Measurements from ENCODE around the gene COX8A. TPM values are rescaled to one million over a fixed set of nuclear protein-coding genes. Genes with fewer than 3 reads are reported as not detected.
A peak's percentile ranks its signal among the peaks of the same experiment; 100 is the strongest.

Gene COX8A
- total and polyA plus RNA-seq, 9 of the 15 experiments (the other 6 are each of a cell fraction or from before 2014, with no cell fraction given) = 274 to 1,206 (median 526) TPM

DNA sequence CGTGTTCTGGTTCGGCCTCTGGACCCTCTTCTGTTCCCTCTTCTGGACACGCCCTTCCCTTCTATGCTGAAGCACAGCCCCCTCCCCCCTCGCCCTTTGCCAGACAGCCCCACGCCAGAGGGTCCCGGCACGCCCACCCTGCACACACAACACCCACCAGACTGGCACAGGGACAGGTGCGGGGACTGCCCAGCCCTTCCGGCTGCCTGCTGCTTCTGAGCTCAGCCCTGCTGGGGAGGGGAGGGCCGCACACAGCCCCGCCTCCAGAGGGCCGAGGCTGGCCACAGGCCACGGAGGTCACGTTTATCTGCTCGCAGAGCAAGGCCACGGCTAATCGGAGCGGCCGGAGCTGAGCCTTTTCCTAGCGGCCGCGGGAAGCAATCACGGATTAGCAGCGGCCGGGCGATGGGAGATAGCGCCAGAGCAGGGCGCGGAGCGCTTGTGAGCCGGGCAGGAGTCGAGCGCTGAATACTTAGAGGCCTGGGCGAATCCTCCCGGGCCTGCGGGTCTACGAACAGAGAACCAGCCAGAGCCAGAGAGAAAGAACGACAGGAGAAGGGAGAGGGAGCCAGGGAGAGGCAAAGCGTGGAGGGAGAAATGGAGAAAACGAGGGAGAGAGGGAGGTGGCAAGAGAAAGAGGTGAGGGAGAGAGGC, 33.3 kb downstream of the COX8A start (continued):
- TF ChIP-seq ZFP30 (CRISPR knock-in tag; IDR thresholded peaks at IDR 0.05; ENCODE audit: borderline replicate concordance) = no peak
- TF ChIP-seq DMBX1 (CRISPR knock-in tag; IDR thresholded peaks at IDR 0.05; ENCODE audit: borderline replicate concordance) = peak; percentile 85
- TF ChIP-seq, protein P1, sequence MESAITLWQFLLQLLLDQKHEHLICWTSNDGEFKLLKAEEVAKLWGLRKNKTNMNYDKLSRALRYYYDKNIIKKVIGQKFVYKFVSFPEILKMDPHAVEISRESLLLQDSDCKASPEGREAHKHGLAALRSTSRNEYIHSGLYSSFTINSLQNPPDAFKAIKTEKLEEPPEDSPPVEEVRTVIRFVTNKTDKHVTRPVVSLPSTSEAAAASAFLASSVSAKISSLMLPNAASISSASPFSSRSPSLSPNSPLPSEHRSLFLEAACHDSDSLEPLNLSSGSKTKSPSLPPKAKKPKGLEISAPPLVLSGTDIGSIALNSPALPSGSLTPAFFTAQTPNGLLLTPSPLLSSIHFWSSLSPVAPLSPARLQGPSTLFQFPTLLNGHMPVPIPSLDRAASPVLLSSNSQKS (CRISPR knock-in tag; IDR thresholded peaks at IDR 0.05) = no peak
- TF ChIP-seq, protein P2, sequence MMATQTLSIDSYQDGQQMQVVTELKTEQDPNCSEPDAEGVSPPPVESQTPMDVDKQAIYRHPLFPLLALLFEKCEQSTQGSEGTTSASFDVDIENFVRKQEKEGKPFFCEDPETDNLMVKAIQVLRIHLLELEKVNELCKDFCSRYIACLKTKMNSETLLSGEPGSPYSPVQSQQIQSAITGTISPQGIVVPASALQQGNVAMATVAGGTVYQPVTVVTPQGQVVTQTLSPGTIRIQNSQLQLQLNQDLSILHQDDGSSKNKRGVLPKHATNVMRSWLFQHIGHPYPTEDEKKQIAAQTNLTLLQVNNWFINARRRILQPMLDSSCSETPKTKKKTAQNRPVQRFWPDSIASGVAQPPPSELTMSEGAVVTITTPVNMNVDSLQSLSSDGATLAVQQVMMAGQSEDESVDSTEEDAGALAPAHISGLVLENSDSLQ (IDR thresholded peaks at IDR 0.05) = peak; percentile 4; the same call in 1 of the 2 replicates
- TF ChIP-seq ZFPM2 (CRISPR knock-in tag; IDR thresholded peaks at IDR 0.05) = no peak
- no peak for TF ChIP-seq PTTG1 (tag; IDR thresholded peaks at IDR 0.05; ENCODE audit: low read depth)
- 0 out of 2 replicates have a peak, but pooled peaks have one; percentile 7 for TF ChIP-seq NR2F6 (CRISPR knock-in tag; IDR thresholded peaks at IDR 0.05)
- no peak for TF ChIP-seq CBX2 (IDR thresholded peaks at IDR 0.05; ENCODE audit: insufficient read depth, low read length, poor library complexity, severe bottlenecking)
- TF ChIP-seq RBM14 (IDR thresholded peaks at IDR 0.05; ENCODE audit: borderline replicate concordance, insufficient read depth, low read depth, low read length) = no peak
- TF ChIP-seq EZH2 (IDR thresholded peaks at IDR 0.05; ENCODE audit: borderline replicate concordance, low read depth, low read length) = no peak
- no peak; the same call in 1 of the 2 replicates for TF ChIP-seq DNMT1 (IDR thresholded peaks at IDR 0.05)
- peak; percentile 78 for TF ChIP-seq HNRNPL (IDR thresholded peaks at IDR 0.05; ENCODE audit: low read depth, low read length)
- TF ChIP-seq, protein P3, sequence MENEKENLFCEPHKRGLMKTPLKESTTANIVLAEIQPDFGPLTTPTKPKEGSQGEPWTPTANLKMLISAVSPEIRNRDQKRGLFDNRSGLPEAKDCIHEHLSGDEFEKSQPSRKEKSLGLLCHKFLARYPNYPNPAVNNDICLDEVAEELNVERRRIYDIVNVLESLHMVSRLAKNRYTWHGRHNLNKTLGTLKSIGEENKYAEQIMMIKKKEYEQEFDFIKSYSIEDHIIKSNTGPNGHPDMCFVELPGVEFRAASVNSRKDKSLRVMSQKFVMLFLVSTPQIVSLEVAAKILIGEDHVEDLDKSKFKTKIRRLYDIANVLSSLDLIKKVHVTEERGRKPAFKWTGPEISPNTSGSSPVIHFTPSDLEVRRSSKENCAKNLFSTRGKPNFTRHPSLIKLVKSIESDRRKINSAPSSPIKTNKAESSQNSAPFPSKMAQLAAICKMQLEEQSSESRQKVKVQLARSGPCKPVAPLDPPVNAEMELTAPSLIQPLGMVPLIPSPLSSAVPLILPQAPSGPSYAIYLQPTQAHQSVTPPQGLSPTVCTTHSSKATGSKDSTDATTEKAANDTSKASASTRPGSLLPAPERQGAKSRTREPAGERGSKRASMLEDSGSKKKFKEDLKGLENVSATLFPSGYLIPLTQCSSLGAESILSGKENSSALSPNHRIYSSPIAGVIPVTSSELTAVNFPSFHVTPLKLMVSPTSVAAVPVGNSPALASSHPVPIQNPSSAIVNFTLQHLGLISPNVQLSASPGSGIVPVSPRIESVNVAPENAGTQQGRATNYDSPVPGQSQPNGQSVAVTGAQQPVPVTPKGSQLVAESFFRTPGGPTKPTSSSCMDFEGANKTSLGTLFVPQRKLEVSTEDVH (IDR thresholded peaks at IDR 0.05; ENCODE audit: low read depth, partially characterized antibody) = peak; percentile 74
- no peak for TF ChIP-seq ZNF507 (tag; conservative IDR thresholded peaks at IDR 0.05)
- TF ChIP-seq, protein P4, sequence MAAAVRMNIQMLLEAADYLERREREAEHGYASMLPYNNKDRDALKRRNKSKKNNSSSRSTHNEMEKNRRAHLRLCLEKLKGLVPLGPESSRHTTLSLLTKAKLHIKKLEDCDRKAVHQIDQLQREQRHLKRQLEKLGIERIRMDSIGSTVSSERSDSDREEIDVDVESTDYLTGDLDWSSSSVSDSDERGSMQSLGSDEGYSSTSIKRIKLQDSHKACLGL (CRISPR knock-in tag; IDR thresholded peaks at IDR 0.05; ENCODE audit: borderline replicate concordance, poor library complexity, severe bottlenecking) = no peak
- TF ChIP-seq FOXA3 (CRISPR knock-in tag; conservative IDR thresholded peaks at IDR 0.05 in 1 of 2, IDR thresholded peaks at IDR 0.05 in 1 of 2) = no peak
- TF ChIP-seq TAF1 (IDR thresholded peaks at IDR 0.05; ENCODE audit: control insufficient read depth, extremely low read depth, insufficient read depth, low read length, severe bottlenecking) = peak; percentile 37
- TF ChIP-seq HSF4 (CRISPR knock-in tag; IDR thresholded peaks at IDR 0.05; ENCODE audit: borderline replicate concordance) = no peak
- TF ChIP-seq EWSR1 (IDR thresholded peaks at IDR 0.05; ENCODE audit: borderline replicate concordance, low read depth, partially characterized antibody) = no peak
- no peak for TF ChIP-seq PPARD (CRISPR knock-in tag; IDR thresholded peaks at IDR 0.05)
- peak; percentile 68 for TF ChIP-seq MYC (IDR thresholded peaks at IDR 0.05; ENCODE audit: low read depth, low read length)
- TF ChIP-seq MYC (CRISPR knock-in tag; IDR thresholded peaks at IDR 0.05; ENCODE audit: borderline replicate concordance, low read depth) = no peak

Data from K562 (cell line).